ENCODE data around the gene SETDB1. TPM values are rescaled to one million over a fixed set of nuclear protein-coding genes. Genes with fewer than 3 reads are reported as not detected.

SETDB1 gene
- total RNA-seq, 1 donor from 2014 or later, result 30.0 TPM

DNA sequence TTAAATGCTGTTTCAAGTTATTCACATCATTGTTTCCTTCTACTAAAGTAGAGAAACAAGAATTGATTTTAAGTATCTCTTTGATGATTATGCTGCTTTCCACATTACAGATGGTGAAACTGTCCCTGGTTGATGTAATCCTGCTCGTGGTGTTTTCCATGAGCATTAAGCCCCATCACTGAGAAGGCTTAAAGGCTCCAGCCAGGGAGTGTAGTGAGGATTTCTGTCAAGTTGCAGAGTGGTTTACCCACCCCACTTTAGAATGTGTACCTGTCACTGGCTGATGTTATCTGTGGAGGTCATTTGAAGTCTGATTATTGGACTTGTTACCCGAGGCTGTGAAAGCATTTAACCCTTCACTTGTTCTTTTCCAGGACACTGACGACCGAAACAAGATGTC lies 35.6 kb downstream of the SETDB1 start:
- peaks cover 18% of the 10 kb centered on the region for H4K20me1 ChIP-seq (ENCODE audit: insufficient read depth, low read length)
- H3K4me1 ChIP-seq (ENCODE audit: insufficient read depth, low read length), result no peaks in the 10 kb centered on the region
- no peak overlapping the region for H2AFZ ChIP-seq (ENCODE audit: low read depth, low read length)
- Mint-ChIP-seq H3K27me3 (ENCODE audit: low read depth, unreplicated experiment) (no peaks in the 10 kb centered on the region), H3K4me3 (ENCODE audit: unreplicated experiment) (no peak overlapping the region), H3K4me1 (ENCODE audit: low read depth, unreplicated experiment) (no peaks in the 10 kb centered on the region), H3K9me3 (ENCODE audit: unreplicated experiment) (no peaks in the 10 kb centered on the region), H3K36me3 (ENCODE audit: low read depth, unreplicated experiment) (peaks cover 44% of the 10 kb centered on the region), H3K27ac (ENCODE audit: unreplicated experiment) (no peak overlapping the region)
- no peak overlapping the region for H3K4me2 ChIP-seq (ENCODE audit: low read length)
- no peaks in the 10 kb centered on the region for H3K9me3 ChIP-seq (ENCODE audit: insufficient read depth, low read depth, low read length)
- DNase-seq (ENCODE audit: low read depth), result no peak
- TF ChIP-seq EZH2 (IDR thresholded peaks at IDR 0.05; ENCODE audit: insufficient read depth, low read length), result no peak
- TF ChIP-seq, protein P1, sequence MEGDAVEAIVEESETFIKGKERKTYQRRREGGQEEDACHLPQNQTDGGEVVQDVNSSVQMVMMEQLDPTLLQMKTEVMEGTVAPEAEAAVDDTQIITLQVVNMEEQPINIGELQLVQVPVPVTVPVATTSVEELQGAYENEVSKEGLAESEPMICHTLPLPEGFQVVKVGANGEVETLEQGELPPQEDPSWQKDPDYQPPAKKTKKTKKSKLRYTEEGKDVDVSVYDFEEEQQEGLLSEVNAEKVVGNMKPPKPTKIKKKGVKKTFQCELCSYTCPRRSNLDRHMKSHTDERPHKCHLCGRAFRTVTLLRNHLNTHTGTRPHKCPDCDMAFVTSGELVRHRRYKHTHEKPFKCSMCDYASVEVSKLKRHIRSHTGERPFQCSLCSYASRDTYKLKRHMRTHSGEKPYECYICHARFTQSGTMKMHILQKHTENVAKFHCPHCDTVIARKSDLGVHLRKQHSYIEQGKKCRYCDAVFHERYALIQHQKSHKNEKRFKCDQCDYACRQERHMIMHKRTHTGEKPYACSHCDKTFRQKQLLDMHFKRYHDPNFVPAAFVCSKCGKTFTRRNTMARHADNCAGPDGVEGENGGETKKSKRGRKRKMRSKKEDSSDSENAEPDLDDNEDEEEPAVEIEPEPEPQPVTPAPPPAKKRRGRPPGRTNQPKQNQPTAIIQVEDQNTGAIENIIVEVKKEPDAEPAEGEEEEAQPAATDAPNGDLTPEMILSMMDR (IDR thresholded peaks at IDR 0.05; ENCODE audit: insufficient read depth, low read depth, low read length), result no peak
- peaks cover 57% of the 10 kb centered on the region for H3K36me3 ChIP-seq (ENCODE audit: insufficient read depth, low read length)
- peaks cover 4% of the 10 kb centered on the region for H3K79me2 ChIP-seq (ENCODE audit: insufficient read depth, low read length)
- H3K27me3 ChIP-seq (ENCODE audit: insufficient read depth, low read length), result no peaks in the 10 kb centered on the region
- H3K9ac ChIP-seq (ENCODE audit: low read length), result no peak overlapping the region
- H3K27ac ChIP-seq (ENCODE audit: low read depth, low read length), result no peak overlapping the region
- H3K4me3 ChIP-seq (ENCODE audit: insufficient read depth, low read depth, low read length), result no peak overlapping the region
- FAIRE-seq, result no peak

DNA sequence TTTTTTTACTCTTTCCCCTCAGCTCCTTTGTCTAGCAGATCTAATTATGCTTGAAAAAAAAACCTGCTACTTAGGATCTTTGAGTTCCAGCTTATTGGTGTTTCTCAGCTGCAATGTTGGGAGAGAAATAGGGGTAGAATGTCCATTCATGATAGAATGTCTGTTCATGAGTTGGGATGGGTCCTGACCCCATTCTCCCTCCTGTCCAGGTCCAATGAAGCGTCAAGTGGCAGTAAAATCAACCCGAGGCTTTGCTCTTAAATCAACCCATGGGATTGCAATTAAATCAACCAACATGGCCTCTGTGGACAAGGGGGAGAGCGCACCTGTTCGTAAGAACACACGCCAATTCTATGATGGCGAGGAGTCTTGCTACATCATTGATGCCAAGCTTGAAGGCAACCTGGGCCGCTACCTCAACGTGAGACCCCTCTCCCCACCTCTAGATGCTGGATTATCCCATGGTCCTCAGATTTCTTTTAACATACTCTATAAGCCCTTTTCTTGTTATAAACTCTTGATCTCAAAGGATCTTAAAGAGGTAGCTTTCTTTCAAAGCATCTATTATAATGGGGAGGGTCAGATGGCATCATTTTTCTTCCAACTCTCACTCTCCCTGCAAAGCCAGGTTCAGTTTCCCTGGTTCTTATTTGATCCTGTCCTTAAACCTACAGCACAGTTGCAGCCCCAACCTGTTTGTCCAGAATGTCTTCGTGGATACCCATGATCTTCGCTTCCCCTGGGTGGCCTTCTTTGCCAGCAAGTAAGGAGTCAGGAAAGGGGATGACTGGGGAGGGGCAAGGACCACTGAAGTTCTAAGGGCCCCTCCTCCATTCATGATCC lies 37.4 kb downstream of the SETDB1 start:
- Mint-ChIP-seq H3K9me3 (ENCODE audit: unreplicated experiment) (no peaks in the 10 kb centered on the region), H3K4me1 (ENCODE audit: low read depth, unreplicated experiment) (no peaks in the 10 kb centered on the region), H3K27ac (ENCODE audit: unreplicated experiment) (no peak overlapping the region), H3K27me3 (ENCODE audit: low read depth, unreplicated experiment) (no peaks in the 10 kb centered on the region), H3K36me3 (ENCODE audit: low read depth, unreplicated experiment) (peaks cover 54% of the 10 kb centered on the region), H3K4me3 (ENCODE audit: unreplicated experiment) (no peak overlapping the region)
- no peak overlapping the region for H3K4me3 ChIP-seq (ENCODE audit: insufficient read depth, low read depth, low read length)
- H3K9ac ChIP-seq (ENCODE audit: low read length), result no peak overlapping the region
- DNase-seq (ENCODE audit: low read depth), result no peak
- H3K79me2 ChIP-seq (ENCODE audit: insufficient read depth, low read length), result peaks cover 14% of the 10 kb centered on the region
- no peaks in the 10 kb centered on the region for H3K27me3 ChIP-seq (ENCODE audit: insufficient read depth, low read length)
- H3K4me2 ChIP-seq (ENCODE audit: low read length), result no peak overlapping the region
- H4K20me1 ChIP-seq (ENCODE audit: insufficient read depth, low read length), result peaks cover 36% of the 10 kb centered on the region
- no peaks in the 10 kb centered on the region for H3K4me1 ChIP-seq (ENCODE audit: insufficient read depth, low read length)
- peaks cover 65% of the 10 kb centered on the region for H3K36me3 ChIP-seq (ENCODE audit: insufficient read depth, low read length)
- H2AFZ ChIP-seq (ENCODE audit: low read depth, low read length), result no peak overlapping the region
- no peak overlapping the region for H3K27ac ChIP-seq (ENCODE audit: low read depth, low read length)
- H3K9me3 ChIP-seq (ENCODE audit: insufficient read depth, low read depth, low read length), result no peaks in the 10 kb centered on the region
- no peak for FAIRE-seq
- TF ChIP-seq EZH2 (IDR thresholded peaks at IDR 0.05; ENCODE audit: insufficient read depth, low read length), result no peak
- TF ChIP-seq, protein P1 (IDR thresholded peaks at IDR 0.05; ENCODE audit: insufficient read depth, low read depth, low read length), result no peak

DNA sequence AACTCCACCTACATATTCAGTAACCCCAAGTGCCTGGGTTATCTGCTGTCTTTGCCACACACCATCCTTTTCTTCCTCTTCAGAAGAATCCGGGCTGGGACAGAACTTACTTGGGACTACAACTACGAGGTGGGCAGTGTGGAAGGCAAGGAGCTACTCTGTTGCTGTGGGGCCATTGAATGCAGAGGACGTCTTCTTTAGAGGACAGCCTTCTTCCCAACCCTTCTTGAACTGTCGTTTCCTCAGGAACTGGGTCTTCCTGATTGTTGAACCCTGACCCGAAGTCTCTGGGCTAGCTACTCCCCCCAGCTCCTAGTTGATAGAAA lies 38.0 kb downstream of the SETDB1 start:
- H3K4me1 ChIP-seq (ENCODE audit: insufficient read depth, low read length), result no peaks in the 10 kb centered on the region
- Mint-ChIP-seq H3K27ac (ENCODE audit: unreplicated experiment) (no peak overlapping the region), H3K4me3 (ENCODE audit: unreplicated experiment) (no peak overlapping the region), H3K36me3 (ENCODE audit: low read depth, unreplicated experiment) (peaks cover 56% of the 10 kb centered on the region), H3K9me3 (ENCODE audit: unreplicated experiment) (no peaks in the 10 kb centered on the region), H3K27me3 (ENCODE audit: low read depth, unreplicated experiment) (no peaks in the 10 kb centered on the region), H3K4me1 (ENCODE audit: low read depth, unreplicated experiment) (no peaks in the 10 kb centered on the region)
- peaks cover 63% of the 10 kb centered on the region for H3K36me3 ChIP-seq (ENCODE audit: insufficient read depth, low read length)
- peaks cover 42% of the 10 kb centered on the region for H4K20me1 ChIP-seq (ENCODE audit: insufficient read depth, low read length)
- H2AFZ ChIP-seq (ENCODE audit: low read depth, low read length), result no peak overlapping the region
- H3K79me2 ChIP-seq (ENCODE audit: insufficient read depth, low read length), result peaks cover 20% of the 10 kb centered on the region
- FAIRE-seq, result no peak
- H3K9ac ChIP-seq (ENCODE audit: low read length), result no peak overlapping the region
- no peaks in the 10 kb centered on the region for H3K9me3 ChIP-seq (ENCODE audit: insufficient read depth, low read depth, low read length)
- no peak overlapping the region for H3K27ac ChIP-seq (ENCODE audit: low read depth, low read length)
- no peak overlapping the region for H3K4me2 ChIP-seq (ENCODE audit: low read length)
- H3K4me3 ChIP-seq (ENCODE audit: insufficient read depth, low read depth, low read length), result no peak overlapping the region
- no peak for DNase-seq (ENCODE audit: low read depth)
- TF ChIP-seq, protein P1 (IDR thresholded peaks at IDR 0.05; ENCODE audit: insufficient read depth, low read depth, low read length), result no peak
- no peak for TF ChIP-seq EZH2 (IDR thresholded peaks at IDR 0.05; ENCODE audit: insufficient read depth, low read length)
- H3K27me3 ChIP-seq (ENCODE audit: insufficient read depth, low read length), result no peaks in the 10 kb centered on the region

All from astrocyte (in vitro differentiated cells and primary cell).